ENCODE results near the gene STMP1. TPM values are rescaled to one million over a fixed set of nuclear protein-coding genes. Genes with fewer than 3 reads are reported as not detected.

STMP1 gene
- 42.5 and 50.5 TPM in 2 replicates for polyA plus RNA-seq

GRCh38 chr7:135662373-135663114, at the start of gene STMP1:
Gene STMP1, plus strand, starts transcription at chr7:135662514.

Other genes starting within 250 kb of the STMP1 start
- 97.8 and 103 TPM in 2 replicates for gene CNOT4, start 152.4 kb upstream of the STMP1 start, polyA plus RNA-seq
- 21.6 and 29.4 TPM in 2 replicates for gene NUP205, start 104.6 kb upstream of the STMP1 start, polyA plus RNA-seq
- 0.04 and 0.46 TPM in 2 replicates for gene SLC13A4, start 65.7 kb downstream of the STMP1 start, polyA plus RNA-seq
- gene FAM180A, start 86.3 kb downstream of the STMP1 start, polyA plus RNA-seq = 0.42 TPM in 1 of 2 replicates, not detected in the other

Data from Purkinje cell (primary cell).